Measurements from ENCODE around the gene TEF. TPM values are rescaled to one million over a fixed set of nuclear protein-coding genes. Genes with fewer than 3 reads are reported as not detected.

Gene TEF
- total and polyA plus RNA-seq, 2 experiments from 2014 or later: 2.3 to 7.2 TPM

DNA sequence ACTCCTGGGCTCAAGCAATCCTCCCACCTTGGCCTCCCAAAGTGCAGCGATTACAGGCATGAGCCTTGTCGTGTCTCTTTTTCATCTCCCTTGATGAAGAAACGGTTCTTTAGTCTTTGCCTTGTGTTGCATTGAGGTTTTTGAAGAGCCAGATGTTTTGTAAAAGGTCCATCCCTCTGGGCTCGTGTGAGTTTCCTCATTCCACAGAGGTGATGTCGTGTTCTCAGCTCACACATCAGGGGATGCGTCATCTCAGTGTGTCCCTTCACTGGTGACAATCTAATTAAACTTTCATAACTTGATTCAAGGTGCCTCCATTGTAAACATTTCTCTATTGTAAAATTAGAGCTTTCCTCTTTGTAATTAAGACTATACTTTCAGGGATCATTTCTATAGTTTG lies 29.7 kb upstream of the TEF start (continued):
- TF ChIP-seq, protein P1, sequence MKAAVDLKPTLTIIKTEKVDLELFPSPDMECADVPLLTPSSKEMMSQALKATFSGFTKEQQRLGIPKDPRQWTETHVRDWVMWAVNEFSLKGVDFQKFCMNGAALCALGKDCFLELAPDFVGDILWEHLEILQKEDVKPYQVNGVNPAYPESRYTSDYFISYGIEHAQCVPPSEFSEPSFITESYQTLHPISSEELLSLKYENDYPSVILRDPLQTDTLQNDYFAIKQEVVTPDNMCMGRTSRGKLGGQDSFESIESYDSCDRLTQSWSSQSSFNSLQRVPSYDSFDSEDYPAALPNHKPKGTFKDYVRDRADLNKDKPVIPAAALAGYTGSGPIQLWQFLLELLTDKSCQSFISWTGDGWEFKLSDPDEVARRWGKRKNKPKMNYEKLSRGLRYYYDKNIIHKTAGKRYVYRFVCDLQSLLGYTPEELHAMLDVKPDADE (IDR thresholded peaks at IDR 0.05): no peak
- TF ChIP-seq NANOG (IDR thresholded peaks at IDR 0.05; ENCODE audit: borderline replicate concordance) (no peak), ZNF114 (CRISPR knock-in tag; IDR thresholded peaks at IDR 0.05) (no peak), POLR2AphosphoS5 (IDR thresholded peaks at IDR 0.05; ENCODE audit: low read depth) (no peak)

DNA sequence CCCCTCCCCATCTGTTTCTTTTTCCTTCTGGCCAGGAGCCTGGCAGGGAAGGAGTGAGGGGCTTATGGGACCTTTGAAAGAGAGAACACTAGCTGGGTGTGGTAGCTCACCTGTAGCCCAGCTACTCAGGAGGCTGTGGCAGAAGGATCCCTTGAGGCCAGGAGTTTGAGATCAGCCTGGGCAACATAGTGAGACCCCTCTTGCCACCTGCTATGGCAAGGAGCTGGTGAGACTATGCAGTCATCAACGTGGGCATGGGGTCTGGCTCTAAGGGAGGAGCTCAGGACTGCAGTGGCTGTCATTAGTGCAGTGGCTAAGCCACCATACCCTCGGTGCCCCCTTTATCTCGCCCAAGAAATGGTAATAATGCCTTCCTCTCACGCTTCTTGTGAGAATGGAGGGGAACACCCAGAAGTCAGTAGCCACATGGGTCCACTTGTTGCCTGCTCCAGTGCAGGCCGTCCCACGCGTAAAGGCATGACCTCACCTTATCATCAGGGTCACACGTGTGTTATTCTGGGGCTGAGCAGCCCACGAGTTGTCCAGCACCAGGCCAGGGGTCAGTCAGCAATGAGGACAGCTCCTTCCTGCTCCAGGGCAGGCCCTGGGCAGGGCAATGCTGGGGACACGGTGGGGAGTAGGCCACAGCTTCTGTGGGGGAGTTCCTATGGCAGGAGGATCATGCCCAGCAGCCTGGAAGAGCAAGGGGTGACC lies 27.7 kb upstream of the TEF start:
- H3K9me2 ChIP-seq (ENCODE audit: insufficient read depth): no peaks in the 10 kb centered on the region
- Mint-ChIP-seq H3K36me3 (ENCODE audit: low read depth) (peaks cover 44% of the 10 kb centered on the region), H3K4me3 (no peak overlapping the region), H3K27ac (no peak overlapping the region), H3K9me3 (no peaks in the 10 kb centered on the region), H3K27me3 (ENCODE audit: insufficient read depth, low read depth, poor library complexity) (peaks cover 12% of the 10 kb centered on the region), H3K4me1 (peaks cover 7% of the 10 kb centered on the region)
- H3K79me2 ChIP-seq (replicated peaks; ENCODE audit: insufficient read depth): no peaks in the 10 kb centered on the region
- peaks cover 5% of the 10 kb centered on the region for H3K4me1 ChIP-seq (ENCODE audit: insufficient read depth)
- H3K27ac ChIP-seq (ENCODE audit: low read depth): no peak overlapping the region
- H3K27me3 ChIP-seq (ENCODE audit: insufficient read depth): no peaks in the 10 kb centered on the region
- peaks cover 8% of the 10 kb centered on the region; the same call in 1 of the 2 replicates for H3F3A ChIP-seq (replicated peaks; ENCODE audit: low read depth)
- H3K4me3 ChIP-seq: no peak overlapping the region
- DNase-seq (ENCODE audit: low spot score): no peak
- H4K20me1 ChIP-seq (replicated peaks; ENCODE audit: insufficient read depth): no peaks in the 10 kb centered on the region; the same call in 1 of the 2 replicates
- ATAC-seq: no peak
- no peak overlapping the region for H3K4me2 ChIP-seq
- H3K36me3 ChIP-seq (ENCODE audit: insufficient read depth): peaks cover 21% of the 10 kb centered on the region
- TF ChIP-seq ZNF331 (CRISPR knock-in tag; IDR thresholded peaks at IDR 0.05; ENCODE audit: low read depth) (no peak), CREB1 (CRISPR knock-in tag; IDR thresholded peaks at IDR 0.05; ENCODE audit: low read depth) (no peak), POLR2AphosphoS5 (IDR thresholded peaks at IDR 0.05; ENCODE audit: low read depth) (no peak), STAT1 (IDR thresholded peaks at IDR 0.05; ENCODE audit: unreplicated experiment) (no peak), NANOG (IDR thresholded peaks at IDR 0.05; ENCODE audit: borderline replicate concordance) (no peak), EZH2 (IDR thresholded peaks at IDR 0.05; ENCODE audit: low read depth, unreplicated experiment) (no peak)
- TF ChIP-seq, protein P1 (IDR thresholded peaks at IDR 0.05): no peak
- TF ChIP-seq, protein P2, sequence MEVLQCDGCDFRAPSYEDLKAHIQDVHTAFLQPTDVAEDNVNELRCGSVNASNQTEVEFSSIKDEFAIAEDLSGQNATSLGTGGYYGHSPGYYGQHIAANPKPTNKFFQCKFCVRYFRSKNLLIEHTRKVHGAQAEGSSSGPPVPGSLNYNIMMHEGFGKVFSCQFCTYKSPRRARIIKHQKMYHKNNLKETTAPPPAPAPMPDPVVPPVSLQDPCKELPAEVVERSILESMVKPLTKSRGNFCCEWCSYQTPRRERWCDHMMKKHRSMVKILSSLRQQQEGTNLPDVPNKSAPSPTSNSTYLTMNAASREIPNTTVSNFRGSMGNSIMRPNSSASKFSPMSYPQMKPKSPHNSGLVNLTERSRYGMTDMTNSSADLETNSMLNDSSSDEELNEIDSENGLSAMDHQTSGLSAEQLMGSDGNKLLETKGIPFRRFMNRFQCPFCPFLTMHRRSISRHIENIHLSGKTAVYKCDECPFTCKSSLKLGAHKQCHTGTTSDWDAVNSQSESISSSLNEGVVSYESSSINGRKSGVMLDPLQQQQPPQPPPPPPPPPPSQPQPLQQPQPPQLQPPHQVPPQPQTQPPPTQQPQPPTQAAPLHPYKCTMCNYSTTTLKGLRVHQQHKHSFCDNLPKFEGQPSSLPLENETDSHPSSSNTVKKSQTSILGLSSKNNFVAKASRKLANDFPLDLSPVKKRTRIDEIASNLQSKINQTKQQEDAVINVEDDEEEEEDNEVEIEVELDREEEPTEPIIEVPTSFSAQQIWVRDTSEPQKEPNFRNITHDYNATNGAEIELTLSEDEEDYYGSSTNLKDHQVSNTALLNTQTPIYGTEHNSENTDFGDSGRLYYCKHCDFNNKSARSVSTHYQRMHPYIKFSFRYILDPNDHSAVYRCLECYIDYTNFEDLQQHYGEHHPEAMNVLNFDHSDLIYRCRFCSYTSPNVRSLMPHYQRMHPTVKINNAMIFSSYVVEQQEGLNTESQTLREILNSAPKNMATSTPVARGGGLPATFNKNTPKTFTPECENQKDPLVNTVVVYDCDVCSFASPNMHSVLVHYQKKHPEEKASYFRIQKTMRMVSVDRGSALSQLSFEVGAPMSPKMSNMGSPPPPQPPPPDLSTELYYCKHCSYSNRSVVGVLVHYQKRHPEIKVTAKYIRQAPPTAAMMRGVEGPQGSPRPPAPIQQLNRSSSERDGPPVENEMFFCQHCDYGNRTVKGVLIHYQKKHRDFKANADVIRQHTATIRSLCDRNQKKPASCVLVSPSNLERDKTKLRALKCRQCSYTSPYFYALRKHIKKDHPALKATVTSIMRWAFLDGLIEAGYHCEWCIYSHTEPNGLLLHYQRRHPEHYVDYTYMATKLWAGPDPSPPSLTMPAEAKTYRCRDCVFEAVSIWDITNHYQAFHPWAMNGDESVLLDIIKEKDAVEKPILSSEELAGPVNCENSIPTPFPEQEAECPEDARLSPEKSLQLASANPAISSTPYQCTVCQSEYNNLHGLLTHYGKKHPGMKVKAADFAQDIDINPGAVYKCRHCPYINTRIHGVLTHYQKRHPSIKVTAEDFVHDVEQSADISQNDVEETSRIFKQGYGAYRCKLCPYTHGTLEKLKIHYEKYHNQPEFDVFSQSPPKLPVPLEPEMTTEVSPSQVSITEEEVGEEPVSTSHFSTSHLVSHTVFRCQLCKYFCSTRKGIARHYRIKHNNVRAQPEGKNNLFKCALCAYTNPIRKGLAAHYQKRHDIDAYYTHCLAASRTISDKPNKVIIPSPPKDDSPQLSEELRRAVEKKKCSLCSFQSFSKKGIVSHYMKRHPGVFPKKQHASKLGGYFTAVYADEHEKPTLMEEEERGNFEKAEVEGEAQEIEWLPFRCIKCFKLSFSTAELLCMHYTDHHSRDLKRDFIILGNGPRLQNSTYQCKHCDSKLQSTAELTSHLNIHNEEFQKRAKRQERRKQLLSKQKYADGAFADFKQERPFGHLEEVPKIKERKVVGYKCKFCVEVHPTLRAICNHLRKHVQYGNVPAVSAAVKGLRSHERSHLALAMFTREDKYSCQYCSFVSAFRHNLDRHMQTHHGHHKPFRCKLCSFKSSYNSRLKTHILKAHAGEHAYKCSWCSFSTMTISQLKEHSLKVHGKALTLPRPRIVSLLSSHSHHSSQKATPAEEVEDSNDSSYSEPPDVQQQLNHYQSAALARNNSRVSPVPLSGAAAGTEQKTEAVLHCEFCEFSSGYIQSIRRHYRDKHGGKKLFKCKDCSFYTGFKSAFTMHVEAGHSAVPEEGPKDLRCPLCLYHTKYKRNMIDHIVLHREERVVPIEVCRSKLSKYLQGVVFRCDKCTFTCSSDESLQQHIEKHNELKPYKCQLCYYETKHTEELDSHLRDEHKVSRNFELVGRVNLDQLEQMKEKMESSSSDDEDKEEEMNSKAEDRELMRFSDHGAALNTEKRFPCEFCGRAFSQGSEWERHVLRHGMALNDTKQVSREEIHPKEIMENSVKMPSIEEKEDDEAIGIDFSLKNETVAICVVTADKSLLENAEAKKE (CRISPR knock-in tag; IDR thresholded peaks at IDR 0.05): no peak
- TF ChIP-seq, protein P3, sequence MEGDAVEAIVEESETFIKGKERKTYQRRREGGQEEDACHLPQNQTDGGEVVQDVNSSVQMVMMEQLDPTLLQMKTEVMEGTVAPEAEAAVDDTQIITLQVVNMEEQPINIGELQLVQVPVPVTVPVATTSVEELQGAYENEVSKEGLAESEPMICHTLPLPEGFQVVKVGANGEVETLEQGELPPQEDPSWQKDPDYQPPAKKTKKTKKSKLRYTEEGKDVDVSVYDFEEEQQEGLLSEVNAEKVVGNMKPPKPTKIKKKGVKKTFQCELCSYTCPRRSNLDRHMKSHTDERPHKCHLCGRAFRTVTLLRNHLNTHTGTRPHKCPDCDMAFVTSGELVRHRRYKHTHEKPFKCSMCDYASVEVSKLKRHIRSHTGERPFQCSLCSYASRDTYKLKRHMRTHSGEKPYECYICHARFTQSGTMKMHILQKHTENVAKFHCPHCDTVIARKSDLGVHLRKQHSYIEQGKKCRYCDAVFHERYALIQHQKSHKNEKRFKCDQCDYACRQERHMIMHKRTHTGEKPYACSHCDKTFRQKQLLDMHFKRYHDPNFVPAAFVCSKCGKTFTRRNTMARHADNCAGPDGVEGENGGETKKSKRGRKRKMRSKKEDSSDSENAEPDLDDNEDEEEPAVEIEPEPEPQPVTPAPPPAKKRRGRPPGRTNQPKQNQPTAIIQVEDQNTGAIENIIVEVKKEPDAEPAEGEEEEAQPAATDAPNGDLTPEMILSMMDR (conservative IDR thresholded peaks at IDR 0.05; ENCODE audit: low read depth in 2 of 2): no peak
- H2AFZ ChIP-seq: no peak overlapping the region
